ENCODE data around the gene CLIP2.
"Not testable (repeated sequence)": the region's sequence is repeated elsewhere in the genome, so short reads cannot be mapped to it uniquely, and the experiment has no call there.

The CLIP2 gene

DNA sequence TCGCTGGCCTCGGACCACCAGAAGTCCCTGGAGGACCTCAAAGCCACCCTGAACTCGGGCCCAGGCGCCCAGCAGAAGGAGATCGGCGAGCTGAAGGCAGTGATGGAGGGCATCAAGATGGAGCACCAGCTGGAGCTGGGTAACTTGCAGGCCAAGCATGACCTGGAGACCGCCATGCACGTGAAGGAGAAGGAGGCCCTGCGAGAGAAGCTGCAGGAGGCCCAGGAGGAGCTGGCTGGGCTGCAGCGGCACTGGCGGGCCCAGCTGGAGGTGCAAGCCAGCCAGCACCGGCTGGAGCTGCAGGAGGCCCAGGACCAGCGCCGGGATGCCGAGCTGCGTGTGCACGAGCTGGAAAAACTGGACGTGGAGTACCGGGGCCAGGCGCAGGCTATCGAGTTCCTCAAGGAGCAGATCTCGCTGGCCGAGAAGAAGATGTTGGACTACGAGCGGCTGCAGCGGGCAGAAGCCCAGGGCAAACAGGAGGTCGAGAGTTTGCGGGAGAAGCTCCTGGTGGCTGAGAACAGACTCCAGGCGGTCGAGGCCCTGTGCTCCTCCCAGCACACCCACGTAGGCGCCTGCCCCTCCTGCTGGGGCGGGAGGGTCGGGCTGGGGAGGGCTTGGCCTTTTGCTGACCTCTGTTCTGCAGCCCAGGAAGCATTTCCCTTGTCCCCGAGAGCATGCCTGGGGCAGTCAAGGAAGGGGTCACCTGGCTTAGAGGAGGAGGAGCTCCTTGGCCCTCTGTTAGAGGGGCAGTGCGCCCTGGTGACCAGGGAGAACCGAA, 87.2 kb downstream of the CLIP2 start:
- DNase-seq: no peak

DNA sequence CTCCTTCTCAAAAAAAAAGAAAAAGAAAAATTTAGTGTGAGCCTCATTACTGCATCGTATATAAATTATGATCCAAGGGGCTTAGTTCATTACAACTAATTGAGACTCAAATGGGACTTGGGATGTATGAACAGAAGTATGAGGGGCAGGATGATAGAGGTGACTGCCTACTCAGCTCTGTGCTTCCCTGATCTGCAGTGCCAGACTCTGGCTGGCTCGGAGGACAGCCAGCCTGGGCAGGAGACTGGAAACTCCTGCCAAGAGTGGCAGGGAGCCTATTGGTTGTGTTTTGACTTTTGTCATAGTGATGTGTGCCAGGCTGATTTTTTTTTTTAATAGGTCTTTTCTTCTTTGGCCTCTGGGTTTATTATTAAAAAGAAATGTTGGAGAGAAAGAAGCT, 90.7 kb downstream of the CLIP2 start:
- DNase-seq: no peak

DNA sequence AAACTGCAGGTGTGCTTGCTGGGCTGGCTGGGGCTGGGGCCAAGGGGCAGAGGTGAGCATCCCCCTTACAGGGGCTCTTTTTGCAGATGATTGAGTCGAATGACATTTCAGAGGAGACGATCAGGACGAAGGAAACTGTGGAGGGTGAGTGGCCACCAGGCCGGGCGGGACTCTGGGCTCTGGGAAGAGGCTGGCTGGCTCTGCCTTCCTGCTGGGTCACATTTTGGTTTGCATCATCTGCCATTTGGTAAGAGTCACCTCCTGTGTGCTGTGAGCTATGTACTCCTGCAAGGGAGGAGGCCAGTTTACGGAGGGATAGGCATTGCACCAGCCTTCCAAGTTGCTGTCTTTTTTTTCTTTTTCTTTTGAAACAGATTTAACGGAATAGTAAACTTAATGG, 91.5 kb downstream of the CLIP2 start:
- DNase-seq: peak in 1 of 3 donors; percentile 22

DNA sequence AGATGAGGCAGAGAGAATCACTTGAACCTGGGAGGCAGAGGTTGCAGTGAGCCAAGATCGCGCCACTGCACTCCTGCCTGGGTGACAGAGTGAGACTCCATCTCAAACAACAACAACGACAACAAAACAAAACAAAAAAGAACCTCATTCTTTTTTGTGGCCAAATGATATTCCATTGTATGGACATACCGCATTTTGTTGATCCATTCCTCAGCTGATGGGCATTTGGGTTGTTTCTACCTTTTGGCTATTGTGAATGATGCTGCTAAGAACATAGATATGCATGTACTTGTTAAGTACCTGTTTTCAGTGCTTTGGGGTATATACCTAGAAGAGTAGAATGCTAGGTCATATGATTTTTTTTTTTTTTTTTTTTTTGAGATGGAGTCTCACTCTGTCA, 94.9 kb downstream of the CLIP2 start:
- DNase-seq: not testable (repeated sequence)

DNA sequence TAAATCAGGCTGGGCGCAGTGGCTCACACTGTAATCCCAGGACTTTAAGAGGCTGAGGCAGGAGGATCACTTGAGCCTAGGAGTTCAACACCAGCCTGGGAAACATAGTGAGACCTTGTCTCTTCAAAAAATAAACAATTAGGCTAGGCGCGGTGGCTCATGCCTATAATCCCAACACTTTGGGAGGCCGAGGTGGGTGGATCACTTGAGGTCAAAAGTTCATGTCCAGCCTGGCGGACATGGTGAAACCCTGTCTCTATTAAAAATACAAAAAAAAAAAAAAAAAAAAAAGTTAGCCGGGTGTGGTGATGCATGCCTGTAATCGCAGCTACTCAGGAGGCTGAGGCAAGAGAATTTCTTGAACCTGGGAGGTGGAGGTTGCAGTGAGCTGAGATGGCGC, 95.6 kb downstream of the CLIP2 start:
- DNase-seq: not testable (repeated sequence)

DNA sequence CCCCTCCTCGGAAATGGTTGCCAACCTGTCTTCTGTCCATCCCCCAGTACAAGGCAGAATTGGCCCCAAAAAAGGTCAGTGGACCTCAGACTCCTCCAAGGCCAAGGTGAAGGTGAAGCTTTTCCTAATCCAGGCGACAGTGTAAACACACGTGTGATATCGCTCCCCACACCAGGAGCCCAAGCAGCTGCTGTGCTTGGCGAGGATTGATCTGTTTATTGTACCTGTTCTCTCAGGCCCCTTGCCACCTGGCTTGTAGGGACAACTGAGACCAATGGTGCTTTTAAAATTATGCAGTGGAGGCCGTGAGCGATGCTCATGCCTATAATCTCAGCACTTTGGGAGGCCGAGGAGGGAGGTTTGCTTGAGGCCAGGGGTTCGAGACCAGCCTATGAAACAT, 98.4 kb downstream of the CLIP2 start:
- no peak for DNase-seq

DNA sequence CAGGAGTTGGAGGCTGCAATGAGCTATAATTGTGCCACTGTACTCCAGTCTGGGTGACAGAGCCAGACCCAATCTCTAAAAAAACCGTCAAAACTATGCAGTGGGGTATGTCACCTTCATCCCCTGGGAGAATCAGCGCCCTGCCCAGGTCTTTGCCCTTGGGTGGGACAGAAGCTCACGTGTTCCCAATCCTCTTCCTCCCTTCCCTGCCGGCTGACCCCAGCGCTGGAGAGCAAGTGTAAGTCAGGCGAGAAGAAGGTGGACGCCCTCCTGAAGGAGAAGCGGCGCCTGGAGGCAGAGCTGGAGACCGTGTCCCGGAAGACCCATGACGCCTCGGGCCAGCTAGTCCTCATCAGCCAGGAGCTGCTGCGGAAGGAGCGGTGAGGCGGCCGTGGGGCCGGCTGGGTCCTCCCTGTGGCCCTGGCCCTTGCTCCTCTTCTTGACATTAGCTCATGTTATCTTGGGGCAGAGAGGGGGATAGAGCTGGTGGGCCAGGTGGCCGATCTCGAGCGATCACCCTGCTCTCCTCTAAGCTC, 99.7 kb downstream of the CLIP2 start:
- no peak for DNase-seq

DNA sequence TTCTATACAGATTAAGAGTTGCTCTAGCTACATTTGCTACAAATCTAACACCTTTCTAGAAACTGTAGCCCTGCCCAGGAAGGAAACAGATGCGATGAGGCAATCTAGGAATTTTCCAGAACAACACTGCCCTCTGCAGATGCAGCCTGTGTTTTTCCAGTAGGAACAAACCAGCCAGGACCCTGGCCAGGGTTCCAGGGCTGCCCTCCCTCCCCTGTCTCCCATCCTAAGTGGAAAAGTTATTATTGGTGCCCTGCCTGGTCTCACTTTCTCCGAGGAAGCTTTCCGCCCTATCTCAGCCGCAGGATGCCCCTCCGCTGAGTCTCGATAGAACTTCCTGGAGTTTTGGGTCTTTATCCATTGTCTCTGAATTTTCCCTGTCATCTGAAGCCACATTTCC, 104.5 kb downstream of the CLIP2 start:
- peak; percentile 62 to 64 (median 64) for DNase-seq

DNA sequence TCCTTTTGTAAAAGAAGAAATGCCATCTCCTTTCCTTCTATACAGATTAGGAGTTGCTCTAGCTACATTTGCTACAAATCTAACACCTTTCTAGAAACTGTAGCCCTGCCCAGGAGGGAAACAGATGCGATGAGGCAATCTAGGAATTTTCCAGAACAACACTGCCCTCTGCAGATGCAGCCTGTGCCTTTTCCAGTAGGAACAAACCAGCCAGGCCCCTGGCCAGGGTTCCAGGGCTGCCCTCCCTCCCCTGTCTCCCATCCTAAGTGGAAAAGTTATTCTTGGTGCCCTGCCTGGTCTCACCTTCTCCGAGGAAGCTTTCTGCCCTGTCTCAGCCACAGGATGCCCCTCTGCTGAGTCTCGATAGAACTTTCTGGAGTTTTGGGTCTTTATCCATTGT, 105.4 kb downstream of the CLIP2 start:
- peak; percentile 59 to 63 (median 60) for DNase-seq

DNA sequence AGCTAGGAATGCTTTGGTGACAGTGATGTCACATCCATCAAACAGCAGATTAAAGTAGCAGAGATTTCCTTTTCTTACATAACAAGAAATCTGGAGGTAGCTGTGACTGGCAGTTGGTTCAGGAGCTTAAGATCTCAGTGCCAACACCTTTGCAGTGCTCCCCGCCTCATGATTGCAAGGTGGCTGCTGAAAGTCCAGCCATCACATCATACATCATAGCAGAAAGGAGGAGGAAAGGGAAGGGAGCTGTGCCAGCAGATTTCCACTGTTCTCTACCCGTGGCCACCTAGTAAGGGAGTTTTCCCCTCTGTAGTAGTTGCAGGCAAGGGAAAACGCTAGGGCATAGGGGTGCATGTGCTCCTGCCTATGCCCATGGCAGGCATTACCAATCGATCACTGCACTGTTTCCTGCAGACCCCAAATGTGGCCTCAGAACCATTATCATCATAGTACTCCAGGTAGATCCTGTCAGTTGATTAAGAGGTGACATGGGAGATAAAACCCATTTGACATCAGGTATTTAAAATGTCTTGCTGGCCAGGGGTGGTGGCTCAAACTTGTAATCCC, 106.6 kb downstream of the CLIP2 start:
- DNase-seq: peak in 1 of 3 donors; percentile 7

DNA sequence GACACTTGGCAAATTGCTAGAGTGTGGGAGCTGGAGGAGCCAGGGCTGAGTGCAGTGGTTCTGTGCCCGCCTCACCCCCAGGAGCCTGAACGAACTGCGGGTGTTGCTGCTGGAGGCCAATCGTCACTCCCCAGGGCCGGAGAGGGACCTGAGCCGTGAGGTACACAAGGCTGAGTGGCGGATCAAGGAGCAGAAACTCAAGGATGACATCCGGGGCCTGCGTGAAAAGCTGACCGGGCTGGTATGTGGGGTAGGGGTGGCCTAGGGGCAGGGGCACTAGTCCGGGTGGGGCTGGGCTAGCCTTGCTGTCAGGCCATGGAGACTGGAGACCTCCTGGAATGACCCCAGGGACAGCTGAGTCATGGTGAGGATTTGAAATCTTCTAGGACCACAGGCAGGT, 107.8 kb downstream of the CLIP2 start:
- DNase-seq: peak in 1 of 3 donors; percentile 14

DNA sequence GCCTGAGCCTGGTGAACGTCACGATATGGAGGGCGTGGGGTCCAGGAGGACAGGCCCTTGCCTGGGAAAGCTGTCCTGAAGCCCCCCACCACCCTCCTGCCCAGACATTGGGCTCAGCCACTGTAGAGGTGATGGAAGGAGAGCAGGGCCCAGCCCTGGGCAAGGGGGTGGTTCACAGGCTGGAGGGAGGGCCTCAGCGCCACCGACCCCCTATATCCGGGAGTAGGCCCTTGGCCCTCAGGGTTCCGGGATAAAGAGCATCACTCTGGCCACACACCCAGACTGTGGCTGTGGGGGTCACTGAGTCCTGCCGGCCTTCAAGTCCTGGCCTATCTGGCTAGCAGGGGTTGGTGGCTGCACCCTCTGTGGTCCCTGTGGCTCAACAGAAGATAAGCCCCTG, 109.2 kb downstream of the CLIP2 start:
- DNase-seq: peak in 1 of 3 donors; percentile 12

DNA sequence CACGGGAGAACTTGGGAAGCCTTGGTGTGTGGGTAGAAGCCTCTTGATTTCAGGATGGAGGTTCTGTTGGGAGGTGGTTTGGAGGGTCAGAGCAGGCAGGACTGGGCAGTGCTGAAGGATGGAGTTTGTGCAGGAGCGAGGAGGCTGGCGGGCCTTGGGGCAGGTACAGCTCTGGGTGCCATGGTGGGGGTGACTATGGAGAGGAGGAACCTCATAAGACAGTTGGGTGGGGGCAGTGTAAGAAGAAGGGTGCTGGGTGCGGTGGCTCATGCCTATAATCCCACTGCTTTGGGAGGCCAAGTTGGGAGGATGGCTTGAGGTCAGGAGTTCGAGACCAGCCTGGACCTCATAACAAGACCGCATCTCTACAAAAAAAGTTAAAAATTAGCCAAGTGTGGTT, 109.8 kb downstream of the CLIP2 start:
- no peak for DNase-seq

DNA sequence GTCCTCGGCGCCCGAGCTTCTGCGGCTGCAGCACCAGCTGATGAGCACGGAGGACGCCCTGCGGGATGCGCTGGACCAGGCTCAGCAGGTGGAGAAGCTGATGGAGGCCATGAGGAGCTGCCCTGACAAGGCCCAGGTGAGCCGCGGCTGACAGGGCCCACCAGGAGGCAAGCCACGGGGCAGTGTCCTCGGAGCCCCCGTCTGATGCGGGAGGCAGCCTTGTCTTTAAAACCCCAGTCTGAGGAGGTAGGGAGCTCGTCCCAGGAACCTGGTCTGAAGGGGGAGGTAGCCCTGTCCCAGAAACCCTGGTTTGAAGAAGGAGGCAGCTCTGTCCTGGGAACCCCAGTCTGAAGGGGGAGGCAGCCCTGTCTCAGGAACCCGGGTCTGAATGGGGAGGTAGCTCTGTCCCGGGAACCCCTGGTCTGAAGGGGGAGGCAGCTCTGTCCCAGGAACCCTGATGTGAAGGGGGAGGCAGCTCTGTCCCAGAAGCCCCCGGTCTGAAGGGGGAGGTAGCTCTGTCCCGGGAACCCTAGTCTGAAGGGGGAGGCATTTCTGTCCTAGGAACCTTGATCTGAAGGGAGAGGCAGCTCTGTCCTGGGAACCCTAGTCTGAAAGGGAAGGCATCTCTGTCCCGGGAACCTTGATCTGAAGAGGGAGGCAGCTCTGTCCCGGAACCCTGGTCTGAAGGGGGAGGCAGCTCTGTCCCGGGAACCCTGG, 111.4 kb downstream of the CLIP2 start:
- DNase-seq: no peak

DNA sequence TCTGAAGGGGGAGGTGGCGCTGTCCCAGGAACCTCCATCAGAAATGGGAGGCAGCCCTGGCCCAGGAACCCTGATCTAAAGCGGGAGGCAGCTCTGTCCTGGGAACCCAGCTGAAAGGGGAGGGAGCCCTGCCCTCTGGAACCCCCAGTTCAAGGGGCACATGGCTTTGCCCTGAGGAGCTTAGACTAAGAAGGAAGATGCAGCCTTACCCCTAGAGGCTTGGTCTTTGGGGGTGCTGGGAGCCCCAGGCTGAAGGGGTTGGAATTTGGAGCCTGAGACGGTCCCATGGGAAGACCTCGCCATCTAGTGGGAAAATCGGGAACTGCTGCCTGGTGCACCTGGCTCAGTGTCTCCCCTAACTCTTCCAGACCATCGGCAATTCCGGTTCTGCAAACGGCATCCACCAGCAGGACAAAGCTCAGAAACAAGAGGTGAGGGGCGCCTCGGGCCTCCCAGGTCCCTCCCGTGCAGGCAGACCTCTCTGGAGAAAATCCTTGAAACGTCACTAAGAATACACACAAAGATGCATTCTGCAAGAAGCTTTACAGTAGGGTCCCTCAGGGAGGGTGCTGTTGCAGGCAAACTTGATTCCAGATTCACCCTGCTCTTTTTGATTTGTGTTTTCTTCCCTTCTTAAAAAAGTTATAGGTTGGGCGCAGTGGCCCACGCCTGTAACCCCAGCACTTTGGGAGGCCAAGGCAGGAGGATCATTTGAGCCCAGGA, 112.1 kb downstream of the CLIP2 start:
- peak; percentile 73 to 80 (median 78) for DNase-seq

DNA sequence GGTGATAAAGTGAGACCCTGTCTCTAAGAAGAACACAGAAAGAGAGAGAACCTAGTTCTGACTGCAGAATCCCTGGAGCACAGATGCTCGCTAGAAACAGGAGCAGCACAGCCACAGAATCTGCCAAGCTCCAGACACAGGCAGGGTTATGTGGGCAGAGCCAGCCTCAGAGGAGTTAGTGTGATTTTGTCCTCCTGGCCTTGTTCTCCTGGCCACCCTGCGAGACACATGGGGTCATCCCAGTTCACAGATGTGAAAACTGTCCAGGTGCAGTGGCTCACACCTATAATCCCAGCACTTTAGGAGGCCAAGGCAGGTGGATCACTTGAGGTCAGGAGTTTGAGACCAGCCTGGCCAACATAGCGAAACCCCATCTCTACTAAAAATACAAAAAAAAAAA, 113.5 kb downstream of the CLIP2 start:
- DNase-seq: not testable (repeated sequence)

DNA sequence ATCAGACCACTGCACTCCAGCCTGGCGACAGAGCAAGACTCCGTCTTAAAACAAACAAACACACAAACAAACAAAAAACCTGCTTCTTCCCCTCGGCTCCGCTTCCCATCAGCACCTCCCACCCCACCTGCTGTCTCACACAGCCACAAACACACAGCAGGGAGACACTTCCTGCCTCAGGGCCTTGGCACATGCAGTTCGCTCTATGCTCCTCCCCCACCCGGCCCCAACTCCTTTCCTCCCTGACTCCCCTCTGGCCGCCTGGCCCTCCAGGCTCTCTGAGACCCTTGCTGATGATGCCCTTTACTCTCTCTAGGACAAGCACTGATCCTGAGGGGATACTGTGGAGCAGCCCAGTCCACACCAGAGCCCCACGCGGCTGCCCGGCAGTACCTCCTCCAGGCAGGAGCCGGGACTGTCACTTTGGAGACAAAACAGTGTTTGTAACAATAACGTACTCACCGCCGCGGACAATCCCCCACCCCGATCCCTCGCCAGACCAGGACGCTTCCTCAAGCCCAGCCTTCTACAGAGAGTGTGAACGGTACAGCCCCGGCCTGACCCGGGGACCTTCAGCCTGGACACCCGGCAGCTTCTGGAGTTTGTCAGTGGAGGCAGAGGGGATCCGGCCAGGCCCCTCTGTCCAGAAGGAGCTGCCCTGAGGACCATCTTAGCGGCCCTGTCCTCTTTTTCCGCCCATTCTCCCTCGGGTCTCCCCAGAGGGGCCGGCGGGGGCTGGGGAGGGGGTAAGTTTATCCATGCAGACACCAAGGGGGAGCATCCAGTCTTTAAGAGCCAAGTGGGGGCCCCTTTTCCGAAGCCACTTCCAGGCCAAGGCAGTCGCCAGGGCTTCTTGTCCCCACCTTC, 114.5 kb downstream of the CLIP2 start:
- DNase-seq: no peak

DNA sequence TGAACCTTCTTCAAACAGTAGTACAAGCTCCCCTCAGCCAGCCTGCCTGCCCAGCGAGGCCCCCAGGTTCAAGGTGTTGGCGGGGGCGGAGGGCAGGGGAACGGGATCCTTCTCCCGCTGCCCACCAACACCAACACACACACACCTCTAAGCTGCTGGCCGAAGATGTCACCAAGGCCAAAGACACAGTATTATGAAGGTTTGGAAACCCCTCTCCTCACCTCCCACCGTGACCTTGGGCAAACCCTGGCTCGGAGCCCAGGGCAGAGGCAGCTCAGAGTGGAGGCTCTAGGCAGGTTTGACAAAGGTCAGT, 115.1 kb downstream of the CLIP2 start:
- DNase-seq: no peak

DNA sequence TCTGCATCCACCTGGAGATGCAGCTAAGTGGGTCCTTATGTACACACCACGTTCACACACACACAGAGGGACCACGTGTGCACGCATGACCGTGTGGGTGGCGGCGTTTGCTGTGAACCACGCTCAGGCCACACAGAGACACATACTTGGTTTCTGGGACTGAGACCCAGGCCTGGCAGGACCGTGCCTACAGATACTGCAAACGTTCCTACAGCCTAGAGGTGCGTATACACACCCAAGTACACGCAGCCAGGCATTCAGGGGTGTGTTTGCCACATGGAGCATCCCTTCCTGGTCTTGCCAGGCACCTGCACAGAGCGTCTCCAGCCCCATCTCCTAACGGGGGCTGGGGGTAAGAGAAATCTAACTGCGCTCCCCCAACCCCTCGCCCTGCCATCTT, 115.5 kb downstream of the CLIP2 start:
- no peak for DNase-seq

DNA sequence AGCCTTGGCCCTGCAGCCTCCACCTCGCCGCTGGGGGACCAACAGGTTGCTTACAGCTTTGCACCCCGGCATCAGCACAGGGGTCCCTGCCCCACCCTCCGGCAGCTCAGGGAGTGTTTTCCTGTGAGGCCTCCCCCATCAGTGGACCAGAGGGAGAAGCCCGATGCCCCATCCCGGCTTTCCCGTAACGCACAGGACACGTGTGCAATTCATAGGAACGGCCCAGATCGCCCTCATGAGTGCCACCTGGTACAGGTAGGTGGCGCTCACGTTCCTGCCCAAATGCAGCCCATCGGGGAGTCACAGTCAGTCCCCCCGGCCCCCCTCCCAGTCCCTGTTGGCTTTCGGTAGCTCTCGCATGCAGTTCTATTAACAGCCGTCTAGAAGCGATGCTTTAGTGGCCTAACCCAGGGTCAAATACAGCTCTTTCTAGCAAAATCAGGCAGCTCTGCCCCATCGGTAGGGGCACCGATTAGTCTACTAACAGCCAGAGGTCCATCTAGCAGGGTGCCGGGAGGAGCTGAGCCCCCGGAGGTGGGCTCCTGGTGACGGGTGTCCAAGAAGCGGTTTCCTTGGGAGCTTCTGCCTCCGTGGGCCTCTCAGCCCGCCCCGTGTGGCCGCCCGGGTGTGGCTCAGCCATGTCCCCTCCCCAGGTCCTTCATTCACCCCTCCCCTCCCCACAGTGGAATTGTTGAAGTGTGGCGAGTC, 116.1 kb downstream of the CLIP2 start:
- DNase-seq: no peak

DNA sequence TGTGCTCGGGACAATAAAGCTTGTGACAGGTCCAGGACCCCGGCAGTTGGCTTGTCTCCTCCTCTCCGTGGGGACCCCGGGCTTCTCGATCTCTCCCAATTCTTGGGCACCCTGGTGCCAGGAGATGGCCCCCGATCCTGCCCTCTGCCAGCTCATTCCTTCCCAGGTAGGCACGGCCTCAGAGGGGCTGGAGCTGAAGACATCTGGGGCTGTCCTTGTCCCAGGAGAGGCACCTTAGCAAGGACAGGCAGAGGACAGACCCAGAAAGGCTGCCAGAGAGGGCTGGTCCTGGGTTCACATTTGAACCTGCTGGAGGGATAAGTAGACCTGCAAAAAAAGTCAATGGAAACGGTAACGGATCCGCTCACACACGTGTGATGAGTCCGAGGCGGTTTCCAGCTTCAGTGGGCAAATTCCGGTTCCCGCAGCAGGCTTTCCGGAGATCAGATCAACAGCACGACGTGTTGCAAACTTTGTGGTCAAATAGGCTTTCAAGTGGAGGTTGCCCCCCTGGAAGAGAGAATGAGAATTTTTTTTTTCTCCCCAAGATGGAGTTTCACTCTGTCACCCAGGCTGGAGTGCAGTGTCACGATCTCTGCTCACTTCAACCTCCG, 116.8 kb downstream of the CLIP2 start:
- DNase-seq: no peak

Data from suppressor macrophage treated with lipopolysaccharide for 1 hour (primary cell).